CMK (cell line): ENCODE data around the gene CRAMP1.
"Not testable (repeated sequence)": the region's sequence is repeated elsewhere in the genome, so short reads cannot be mapped to it uniquely, and the experiment has no call there.

Source experiments
- DNase-seq: peaks from one replicate; pipeline ENCODE4 v3.0.0-alpha.2; 2010; ENCODE audit warnings: low read depth

Gene CRAMP1

GRCh38 chr16:1713933-1714332 is 101.8 kb downstream of the CRAMP1 start:
- DNase-seq: no peak

- DNase-seq: no peak
These were observed 103.1 kb downstream of the CRAMP1 start for GRCh38 chr16:1715220-1715619.

- DNase-seq: not testable (repeated sequence)
These were observed 106.1 kb downstream of the CRAMP1 start for GRCh38 chr16:1718236-1718635.

- not testable (repeated sequence) for DNase-seq
These were observed 107.5 kb downstream of the CRAMP1 start for GRCh38 chr16:1719559-1720229.

- no peak for DNase-seq
These were observed 109.2 kb downstream of the CRAMP1 start for GRCh38 chr16:1721372-1721771.

- DNase-seq: no peak
These were observed 111.4 kb downstream of the CRAMP1 start for GRCh38 chr16:1723450-1724147.

- no peak for DNase-seq
These were observed 112.3 kb downstream of the CRAMP1 start for GRCh38 chr16:1724491-1724890.

GRCh38 chr16:1726661-1727502 is 114.7 kb downstream of the CRAMP1 start:
- DNase-seq: no peak
